GM12892 (cell line): Measurements from ENCODE around the gene DTHD1.

ENCODE experiments used
- POLR2A ChIP-seq: IDR thresholded peaks from 2 replicates; pipeline ENCODE4 v1.6.1; 2011; ENCODE audit warnings: low read depth, low read length, control low read depth
- POLR2AphosphoS5 ChIP-seq: IDR thresholded peaks from 2 replicates; pipeline ENCODE4 v1.6.1; 2011; ENCODE audit warnings: low read depth, low read length, control low read depth
- TAF1 ChIP-seq: IDR thresholded peaks from 2 replicates; pipeline ENCODE4 v1.6.1; 2011; ENCODE audit warnings: low read depth, mild to moderate bottlenecking, control low read depth, low read length, borderline replicate concordance

DNA sequence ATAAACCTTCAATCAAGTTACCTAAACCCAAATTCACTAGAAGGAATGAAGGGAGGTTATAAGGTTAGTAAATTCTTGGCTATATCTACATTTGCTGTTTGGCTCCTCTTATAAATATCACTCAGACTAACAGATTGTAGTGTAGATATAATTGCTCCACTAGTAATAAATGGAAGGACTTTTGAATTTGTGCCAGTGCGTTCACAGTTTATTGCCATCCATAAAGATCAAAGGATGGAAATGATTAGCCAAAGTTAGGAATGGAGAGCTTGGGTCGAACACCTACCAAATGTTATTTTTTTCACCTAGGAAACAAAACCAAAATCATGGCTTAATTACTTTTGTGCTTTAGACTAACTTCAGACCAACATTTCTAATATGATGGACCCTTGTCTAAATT, 9.2 kb downstream of the DTHD1 start:
- TF ChIP-seq POLR2A (no peak), TAF1 (no peak), POLR2AphosphoS5 (no peak)
